Smooth muscle cell (in vitro differentiated cells): Measurements from ENCODE around the gene NPAS3. TPM values are rescaled to one million over a fixed set of nuclear protein-coding genes. Genes with fewer than 3 reads are reported as not detected.

ENCODE experiments used
- DNase-seq: peaks from one replicate; lab custom pipeline; 2025; ENCODE audit not compliant: unreplicated experiment; lab: John Stamatoyannopoulos, UW
- H2AFZ ChIP-seq: fragments of 200-600 bp; sonication (generic); 2 replicates; pipeline ENCODE4 v1.6.0; 2016; ENCODE audit warnings: antibody characterized with exemption, low read depth, mild to moderate bottlenecking
- H3F3A ChIP-seq: fragments of 200-600 bp; sonication (generic); 2 replicates; pipeline ENCODE4 v1.6.0; 2017; ENCODE audit warnings: antibody characterized with exemption, low read depth
- H3K27ac ChIP-seq: fragments of 200-600 bp; sonication (generic); 2 replicates; pipeline ENCODE4 v1.5.1; 2016; ENCODE audit warnings: low read depth, mild to moderate bottlenecking
- H3K27me3 ChIP-seq: fragments of 200-600 bp; sonication (generic); 2 replicates; pipeline ENCODE4 v1.6.1; 2016; ENCODE audit warnings: low read depth, mild to moderate bottlenecking
- H3K36me3 ChIP-seq: fragments of 200-600 bp; sonication (generic); 2 replicates; pipeline ENCODE4 v1.5.1; 2016; ENCODE audit warnings: low read depth
- H3K4me1 ChIP-seq: fragments of 200-600 bp; sonication (generic); 2 replicates; pipeline ENCODE4 v1.5.1; 2016; ENCODE audit warnings: low read depth
- H3K4me2 ChIP-seq: fragments of 200-600 bp; sonication (generic); 2 replicates; pipeline ENCODE4 v1.6.0; 2016; ENCODE audit warnings: mild to moderate bottlenecking
- H3K4me3 ChIP-seq: fragments of 200-600 bp; sonication (generic); 2 replicates; pipeline ENCODE4 v1.5.1; 2016; ENCODE audit warnings: mild to moderate bottlenecking
- H3K79me2 ChIP-seq: fragments of 200-600 bp; sonication (generic); 2 replicates; pipeline ENCODE4 v1.6.0; 2016; ENCODE audit warnings: low read depth, mild to moderate bottlenecking
- H3K9ac ChIP-seq: fragments of 200-600 bp; sonication (generic); 2 replicates; pipeline ENCODE4 v1.6.0; 2016; ENCODE audit warnings: low read depth
- H3K9me3 ChIP-seq: fragments of 200-600 bp; sonication (generic); replicated peaks from 2 replicates; pipeline ENCODE4 v1.5.1; 2016; ENCODE audit warnings: low read depth
- H4K20me1 ChIP-seq: fragments of 200-600 bp; sonication (generic); 2 replicates; pipeline ENCODE4 v1.6.0; 2016; ENCODE audit warnings: low read depth
- WGBS: methylation state at CpG from one replicate; pipeline ENCODE4 v1.1.7; 2016; ENCODE audit warnings: low lambda C conversion rate; 5-methylcytosine and 5-hydroxymethylcytosine counted together
- polyA plus RNA-seq: library from polyadenylated mRNA; unstranded; fragments of >200 nt; fragmentation: Nextera tagmentation; extraction: Ambion mirVana; gene quantifications from 2 replicates; pipeline ENCODE4 v1.2.1, GENCODE V29; 2016
- total RNA-seq: library from RNA; depleted of rRNA; stranded (reverse); fragments of >200 nt; gene quantifications from 2 replicates; pipeline ENCODE4 v1.2.3, GENCODE V29; 2014
- TF ChIP-seq, protein P1 (sequence below): fragments of 200-600 bp; sonication (generic); IDR thresholded peaks from 2 replicates; pipeline ENCODE4 v1.5.1; 2017; ENCODE audit warnings: borderline replicate concordance, mild to moderate bottlenecking, antibody characterized with exemption; ENCODE audit not compliant: insufficient read depth, poor library complexity, severe bottlenecking

Gene NPAS3
- total and polyA plus RNA-seq, 2 experiments from 2014 or later = 0.79 to 2.0 TPM

GRCh38 chr14:33596211-33597080, 657.8 kb downstream of the NPAS3 start:
- H4K20me1 ChIP-seq = no peaks in the 10 kb centered on the region
- no peak overlapping the region for H3K4me2 ChIP-seq
- no peaks in the 10 kb centered on the region for H3K9me3 ChIP-seq
- no peaks in the 10 kb centered on the region for H3K36me3 ChIP-seq
- H3K27me3 ChIP-seq = no peaks in the 10 kb centered on the region
- no peak for DNase-seq
- no peak overlapping the region for H3K9ac ChIP-seq
- H3K79me2 ChIP-seq = no peaks in the 10 kb centered on the region
- TF ChIP-seq, protein P1, sequence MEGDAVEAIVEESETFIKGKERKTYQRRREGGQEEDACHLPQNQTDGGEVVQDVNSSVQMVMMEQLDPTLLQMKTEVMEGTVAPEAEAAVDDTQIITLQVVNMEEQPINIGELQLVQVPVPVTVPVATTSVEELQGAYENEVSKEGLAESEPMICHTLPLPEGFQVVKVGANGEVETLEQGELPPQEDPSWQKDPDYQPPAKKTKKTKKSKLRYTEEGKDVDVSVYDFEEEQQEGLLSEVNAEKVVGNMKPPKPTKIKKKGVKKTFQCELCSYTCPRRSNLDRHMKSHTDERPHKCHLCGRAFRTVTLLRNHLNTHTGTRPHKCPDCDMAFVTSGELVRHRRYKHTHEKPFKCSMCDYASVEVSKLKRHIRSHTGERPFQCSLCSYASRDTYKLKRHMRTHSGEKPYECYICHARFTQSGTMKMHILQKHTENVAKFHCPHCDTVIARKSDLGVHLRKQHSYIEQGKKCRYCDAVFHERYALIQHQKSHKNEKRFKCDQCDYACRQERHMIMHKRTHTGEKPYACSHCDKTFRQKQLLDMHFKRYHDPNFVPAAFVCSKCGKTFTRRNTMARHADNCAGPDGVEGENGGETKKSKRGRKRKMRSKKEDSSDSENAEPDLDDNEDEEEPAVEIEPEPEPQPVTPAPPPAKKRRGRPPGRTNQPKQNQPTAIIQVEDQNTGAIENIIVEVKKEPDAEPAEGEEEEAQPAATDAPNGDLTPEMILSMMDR = no peak
- H2AFZ ChIP-seq = no peak overlapping the region
- no peaks in the 10 kb centered on the region for H3K4me1 ChIP-seq
- peaks cover 2% of the 10 kb centered on the region for H3F3A ChIP-seq
- WGBS = 93% methylated on average over 8 of the region's 8 CpGs
- no peak overlapping the region for H3K4me3 ChIP-seq
- H3K27ac ChIP-seq = no peak overlapping the region

DNA sequence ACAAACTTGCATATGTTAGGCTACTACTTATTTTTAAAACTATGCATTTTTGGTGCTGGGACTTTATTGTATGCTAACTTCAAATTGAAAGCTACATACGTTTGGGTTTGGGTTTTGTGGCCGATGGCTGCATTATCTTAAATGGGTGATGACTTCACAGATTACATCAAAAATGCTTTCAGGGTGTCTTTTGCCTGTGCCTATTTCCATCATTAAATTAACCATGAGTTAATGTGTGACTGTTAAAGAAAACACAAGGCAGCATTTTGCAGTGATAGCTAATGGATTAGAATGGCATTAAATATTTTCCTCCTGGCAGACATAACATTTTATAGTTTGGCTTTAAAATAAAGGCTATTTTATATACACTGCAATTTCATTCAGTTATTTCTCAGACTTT, 659.9 kb downstream of the NPAS3 start:
- Histone ChIP-seq H2AFZ (no peak overlapping the region), H3K9me3 (no peaks in the 10 kb centered on the region), H3K9ac (no peak overlapping the region), H3K4me1 (no peaks in the 10 kb centered on the region), H3K4me2 (no peak overlapping the region), H3K4me3 (no peak overlapping the region), H3K27ac (no peak overlapping the region), H3F3A (no peaks in the 10 kb centered on the region), H3K27me3 (no peaks in the 10 kb centered on the region), H3K79me2 (no peaks in the 10 kb centered on the region), H4K20me1 (no peaks in the 10 kb centered on the region), H3K36me3 (no peaks in the 10 kb centered on the region)
- TF ChIP-seq, protein P1 = no peak
- no peak for DNase-seq
- WGBS = 67% methylated on average over 2 of the region's 2 CpGs

DNA sequence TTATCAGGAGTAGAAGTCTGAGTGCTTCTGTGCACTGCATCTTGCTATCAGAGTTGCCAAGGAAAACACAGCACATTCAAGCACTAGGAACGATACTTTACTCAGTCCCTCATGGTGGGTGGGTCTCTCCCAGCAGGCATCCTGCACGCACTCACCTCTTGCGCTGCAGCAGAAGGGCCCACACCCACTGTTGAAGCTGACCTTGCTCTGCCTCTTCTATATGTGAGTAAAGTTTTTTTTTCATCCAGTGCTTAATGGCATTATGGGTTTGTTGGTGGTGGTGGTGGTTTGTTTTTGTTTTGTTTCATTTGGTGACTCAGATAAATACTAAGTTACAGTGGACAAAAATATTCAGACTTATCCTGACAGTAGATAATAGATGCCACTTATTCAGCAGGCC, 663.7 kb downstream of the NPAS3 start:
- no peak for DNase-seq
- 53% methylated on average over 3 of the region's 3 CpGs for WGBS
- TF ChIP-seq, protein P1 = no peak

DNA sequence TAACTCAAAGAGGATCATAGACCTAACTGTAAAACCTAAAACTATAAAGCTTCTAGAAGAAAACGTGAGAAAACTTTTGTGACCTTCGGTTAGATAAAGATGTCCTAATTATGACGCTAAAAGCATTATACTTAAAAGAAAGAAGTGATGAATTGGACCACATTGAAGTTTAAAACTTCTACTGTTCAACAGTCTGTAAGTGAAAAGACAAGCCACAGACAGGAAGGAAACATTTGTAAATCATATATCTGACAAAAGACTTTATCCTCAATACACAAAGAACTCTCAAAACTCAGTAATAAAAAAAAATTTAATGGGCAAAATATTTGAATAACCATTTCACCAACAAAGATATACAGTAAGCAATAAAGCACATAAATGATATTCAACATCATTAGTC, 667.9 kb downstream of the NPAS3 start:
- H3K27ac ChIP-seq = no peak overlapping the region
- no peaks in the 10 kb centered on the region for H3K9me3 ChIP-seq
- H2AFZ ChIP-seq = no peak overlapping the region
- H3K79me2 ChIP-seq = no peaks in the 10 kb centered on the region
- H3K36me3 ChIP-seq = no peaks in the 10 kb centered on the region
- DNase-seq = no peak
- H4K20me1 ChIP-seq = no peaks in the 10 kb centered on the region
- TF ChIP-seq, protein P1 = no peak
- H3K4me3 ChIP-seq = no peak overlapping the region
- H3K4me2 ChIP-seq = no peak overlapping the region
- no peaks in the 10 kb centered on the region for H3K27me3 ChIP-seq
- H3K9ac ChIP-seq = no peak overlapping the region
- peaks cover 20% of the 10 kb centered on the region for H3K4me1 ChIP-seq
- 94% methylated on average over 3 of the region's 3 CpGs for WGBS
- no peaks in the 10 kb centered on the region for H3F3A ChIP-seq

More for the DNA sequence above, 663.7 kb downstream of the NPAS3 start:
- no peak overlapping the region for H3K4me3 ChIP-seq
- no peak overlapping the region for H3K9ac ChIP-seq
- no peaks in the 10 kb centered on the region for H3K79me2 ChIP-seq
- no peak overlapping the region for H3K27ac ChIP-seq
- no peaks in the 10 kb centered on the region for H3K4me1 ChIP-seq
- no peaks in the 10 kb centered on the region for H3F3A ChIP-seq
- no peak overlapping the region for H3K4me2 ChIP-seq
- H3K36me3 ChIP-seq = no peaks in the 10 kb centered on the region
- no peaks in the 10 kb centered on the region for H3K27me3 ChIP-seq
- H3K9me3 ChIP-seq = no peaks in the 10 kb centered on the region
- no peaks in the 10 kb centered on the region for H4K20me1 ChIP-seq
- no peak overlapping the region for H2AFZ ChIP-seq
